ENCODE data around the gene ILDR2. TPM values are rescaled to one million over a fixed set of nuclear protein-coding genes. Genes with fewer than 3 reads are reported as not detected.

Gene ILDR2
- total RNA-seq, 2 donors from 2014 or later: 0.62 to 2.7 TPM

GRCh38 chr1:166971252-166971651, 4.1 kb downstream of the ILDR2 start:
- TF ChIP-seq CTCF (IDR thresholded peaks at IDR 0.05): no peak
- Histone ChIP-seq H3K36me3 (no peaks in the 10 kb centered on the region), H3K4me3 (no peak overlapping the region), H3K9ac (ENCODE audit: low read depth in 2 of 2, low read length in 2 of 2) (no peak overlapping the region), H3K4me1 (no peaks in the 10 kb centered on the region), H3K27ac (no peak overlapping the region), H3K27me3 (peaks cover 14% of the 10 kb centered on the region), H3K9me3 (no peaks in the 10 kb centered on the region)
- no peak for DNase-seq
- intact Hi-C loops (cut with DNase I): no loop called here

GRCh38 chr1:166969074-166969677, 6.2 kb downstream of the ILDR2 start:
- H3K27me3 ChIP-seq: peaks cover 10% of the 10 kb centered on the region

GRCh38 chr1:166960858-166961474, 14.4 kb downstream of the ILDR2 start:
- no peaks in the 10 kb centered on the region for H3K36me3 ChIP-seq
- H3K27ac ChIP-seq: no peak overlapping the region
- H3K9me3 ChIP-seq: no peaks in the 10 kb centered on the region
- TF ChIP-seq CTCF (IDR thresholded peaks at IDR 0.05): no peak
- no peak overlapping the region for H3K4me3 ChIP-seq
- H3K9ac ChIP-seq (ENCODE audit: low read depth in 2 of 2, low read length in 2 of 2): no peak overlapping the region
- intact Hi-C loops (cut with DNase I): no loop called here
- no peaks in the 10 kb centered on the region for H3K27me3 ChIP-seq
- H3K4me1 ChIP-seq: no peaks in the 10 kb centered on the region
- no peak for DNase-seq

More at GRCh38 chr1:166969074-166969677, 6.2 kb downstream of the ILDR2 start:
- no peak for DNase-seq
- Histone ChIP-seq H3K9me3 (no peaks in the 10 kb centered on the region), H3K9ac (ENCODE audit: low read depth in 2 of 2, low read length in 2 of 2) (no peak overlapping the region), H3K27ac (no peak overlapping the region), H3K4me1 (no peaks in the 10 kb centered on the region), H3K4me3 (no peak overlapping the region), H3K36me3 (no peaks in the 10 kb centered on the region)
- intact Hi-C loops (cut with DNase I): no loop called here
- no peak for TF ChIP-seq CTCF (IDR thresholded peaks at IDR 0.05)

- Histone ChIP-seq H3K27ac (no peak overlapping the region), H3K9ac (ENCODE audit: low read depth in 2 of 2, low read length in 2 of 2) (no peak overlapping the region), H3K4me3 (no peak overlapping the region), H3K36me3 (no peaks in the 10 kb centered on the region), H3K27me3 (no peaks in the 10 kb centered on the region), H3K9me3 (no peaks in the 10 kb centered on the region), H3K4me1 (no peaks in the 10 kb centered on the region)
- intact Hi-C loops (cut with DNase I): no loop called here
- no peak for DNase-seq
- TF ChIP-seq CTCF (IDR thresholded peaks at IDR 0.05): no peak
Measured at GRCh38 chr1:166956872-166957271, 18.5 kb downstream of the ILDR2 start.

GRCh38 chr1:166956057-166956850, 19.1 kb downstream of the ILDR2 start:
- no peak for DNase-seq
- no peaks in the 10 kb centered on the region for H3K9me3 ChIP-seq
- TF ChIP-seq CTCF (IDR thresholded peaks at IDR 0.05): no peak
- no peaks in the 10 kb centered on the region for H3K4me1 ChIP-seq
- H3K4me3 ChIP-seq: no peak overlapping the region
- H3K36me3 ChIP-seq: no peaks in the 10 kb centered on the region
- no peak overlapping the region for H3K9ac ChIP-seq (ENCODE audit: low read depth in 2 of 2, low read length in 2 of 2)
- H3K27me3 ChIP-seq: no peaks in the 10 kb centered on the region
- intact Hi-C loops (cut with DNase I): no loop called here
- H3K27ac ChIP-seq: no peak overlapping the region

All from colonic mucosa (tissue), 4 donors.